ENCODE data around the gene KIF14. TPM values are rescaled to one million over a fixed set of nuclear protein-coding genes. Genes with fewer than 3 reads are reported as not detected.

Gene KIF14
- total and polyA plus RNA-seq, 2 experiments from 2014 or later = 13.3 to 23.2 TPM

DNA sequence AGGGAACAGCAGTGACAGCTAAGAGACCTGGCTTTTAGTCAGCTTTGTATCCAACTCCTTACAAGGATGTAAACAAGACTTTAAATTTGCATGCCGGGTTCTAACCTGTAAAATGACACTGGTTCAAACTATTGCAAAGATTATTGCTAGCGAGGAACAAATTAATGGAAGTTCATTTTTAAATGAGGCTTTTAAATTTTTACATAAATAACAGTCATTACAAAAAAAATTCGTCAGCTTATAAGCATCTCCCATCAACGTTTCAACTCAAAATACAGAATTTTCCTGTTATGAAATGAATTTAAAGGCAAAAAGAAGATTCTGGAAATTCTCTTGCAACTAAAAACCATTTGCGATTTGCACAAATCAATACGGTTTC lies 668 bp downstream of the KIF14 start (continued):
- TF ChIP-seq, protein P1, sequence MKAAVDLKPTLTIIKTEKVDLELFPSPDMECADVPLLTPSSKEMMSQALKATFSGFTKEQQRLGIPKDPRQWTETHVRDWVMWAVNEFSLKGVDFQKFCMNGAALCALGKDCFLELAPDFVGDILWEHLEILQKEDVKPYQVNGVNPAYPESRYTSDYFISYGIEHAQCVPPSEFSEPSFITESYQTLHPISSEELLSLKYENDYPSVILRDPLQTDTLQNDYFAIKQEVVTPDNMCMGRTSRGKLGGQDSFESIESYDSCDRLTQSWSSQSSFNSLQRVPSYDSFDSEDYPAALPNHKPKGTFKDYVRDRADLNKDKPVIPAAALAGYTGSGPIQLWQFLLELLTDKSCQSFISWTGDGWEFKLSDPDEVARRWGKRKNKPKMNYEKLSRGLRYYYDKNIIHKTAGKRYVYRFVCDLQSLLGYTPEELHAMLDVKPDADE (IDR thresholded peaks at IDR 0.05) = no peak
- TF ChIP-seq STAT1 (IDR thresholded peaks at IDR 0.05; ENCODE audit: unreplicated experiment) (no peak), ZNF331 (CRISPR knock-in tag; IDR thresholded peaks at IDR 0.05; ENCODE audit: low read depth) (no peak), NANOG (IDR thresholded peaks at IDR 0.05; ENCODE audit: borderline replicate concordance) (no peak), ZNF114 (CRISPR knock-in tag; IDR thresholded peaks at IDR 0.05) (no peak), POLR2AphosphoS5 (IDR thresholded peaks at IDR 0.05; ENCODE audit: low read depth) (no peak), EZH2 (IDR thresholded peaks at IDR 0.05; ENCODE audit: low read depth, unreplicated experiment) (no peak)
- TF ChIP-seq, protein P2, sequence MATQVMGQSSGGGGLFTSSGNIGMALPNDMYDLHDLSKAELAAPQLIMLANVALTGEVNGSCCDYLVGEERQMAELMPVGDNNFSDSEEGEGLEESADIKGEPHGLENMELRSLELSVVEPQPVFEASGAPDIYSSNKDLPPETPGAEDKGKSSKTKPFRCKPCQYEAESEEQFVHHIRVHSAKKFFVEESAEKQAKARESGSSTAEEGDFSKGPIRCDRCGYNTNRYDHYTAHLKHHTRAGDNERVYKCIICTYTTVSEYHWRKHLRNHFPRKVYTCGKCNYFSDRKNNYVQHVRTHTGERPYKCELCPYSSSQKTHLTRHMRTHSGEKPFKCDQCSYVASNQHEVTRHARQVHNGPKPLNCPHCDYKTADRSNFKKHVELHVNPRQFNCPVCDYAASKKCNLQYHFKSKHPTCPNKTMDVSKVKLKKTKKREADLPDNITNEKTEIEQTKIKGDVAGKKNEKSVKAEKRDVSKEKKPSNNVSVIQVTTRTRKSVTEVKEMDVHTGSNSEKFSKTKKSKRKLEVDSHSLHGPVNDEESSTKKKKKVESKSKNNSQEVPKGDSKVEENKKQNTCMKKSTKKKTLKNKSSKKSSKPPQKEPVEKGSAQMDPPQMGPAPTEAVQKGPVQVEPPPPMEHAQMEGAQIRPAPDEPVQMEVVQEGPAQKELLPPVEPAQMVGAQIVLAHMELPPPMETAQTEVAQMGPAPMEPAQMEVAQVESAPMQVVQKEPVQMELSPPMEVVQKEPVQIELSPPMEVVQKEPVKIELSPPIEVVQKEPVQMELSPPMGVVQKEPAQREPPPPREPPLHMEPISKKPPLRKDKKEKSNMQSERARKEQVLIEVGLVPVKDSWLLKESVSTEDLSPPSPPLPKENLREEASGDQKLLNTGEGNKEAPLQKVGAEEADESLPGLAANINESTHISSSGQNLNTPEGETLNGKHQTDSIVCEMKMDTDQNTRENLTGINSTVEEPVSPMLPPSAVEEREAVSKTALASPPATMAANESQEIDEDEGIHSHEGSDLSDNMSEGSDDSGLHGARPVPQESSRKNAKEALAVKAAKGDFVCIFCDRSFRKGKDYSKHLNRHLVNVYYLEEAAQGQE (IDR thresholded peaks at IDR 0.05; ENCODE audit: unreplicated experiment) = no peak

DNA sequence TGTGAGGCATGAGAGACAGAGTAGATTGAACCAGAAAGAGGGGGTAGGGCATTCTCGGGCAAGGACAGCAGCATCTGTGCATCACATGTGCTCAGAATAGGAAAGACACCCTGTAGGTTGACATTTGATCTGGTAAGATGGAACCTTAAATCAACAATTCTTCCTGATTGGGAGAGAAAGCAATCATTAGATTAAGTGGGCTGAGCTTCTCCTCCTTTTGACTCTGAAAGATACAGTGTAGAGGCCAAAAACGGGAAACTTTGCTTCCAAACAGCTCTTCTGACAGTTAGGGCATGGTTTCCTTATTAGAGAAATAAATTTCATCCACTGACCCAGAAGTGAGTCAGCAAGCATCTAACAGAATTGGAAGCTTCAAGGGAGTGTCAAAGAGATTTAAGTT lies 9.7 kb downstream of the KIF14 start:
- Histone ChIP-seq H3K27me3 (ENCODE audit: insufficient read depth) (no peaks in the 10 kb centered on the region), H3K79me2 (replicated peaks; ENCODE audit: insufficient read depth) (no peaks in the 10 kb centered on the region), H3K4me3 (no peak overlapping the region), H2AFZ (no peak overlapping the region), H4K20me1 (replicated peaks; ENCODE audit: insufficient read depth) (no peaks in the 10 kb centered on the region; the same call in 1 of the 2 replicates), H3F3A (replicated peaks; ENCODE audit: low read depth) (no peaks in the 10 kb centered on the region), H3K9me2 (ENCODE audit: insufficient read depth) (no peaks in the 10 kb centered on the region), H3K4me2 (no peak overlapping the region), H3K36me3 (ENCODE audit: insufficient read depth) (peaks cover 42% of the 10 kb centered on the region), H3K4me1 (ENCODE audit: insufficient read depth) (no peaks in the 10 kb centered on the region), H3K27ac (ENCODE audit: low read depth) (no peak overlapping the region; the same call in 1 of the 2 replicates)
- H3K27ac Mint-ChIP-seq = no peak overlapping the region
- peaks cover 5% of the 10 kb centered on the region for H3K4me1 Mint-ChIP-seq
- peaks cover 63% of the 10 kb centered on the region for H3K36me3 Mint-ChIP-seq (ENCODE audit: low read depth)
- peaks cover 5% of the 10 kb centered on the region for H3K27me3 Mint-ChIP-seq (ENCODE audit: insufficient read depth, low read depth, poor library complexity)
- ATAC-seq (no peak), DNase-seq (ENCODE audit: low spot score) (no peak)
- H3K4me3 Mint-ChIP-seq = no peak overlapping the region
- no peaks in the 10 kb centered on the region for H3K9me3 Mint-ChIP-seq
- TF ChIP-seq NANOG (IDR thresholded peaks at IDR 0.05; ENCODE audit: borderline replicate concordance) (no peak), EZH2 (IDR thresholded peaks at IDR 0.05; ENCODE audit: low read depth, unreplicated experiment) (no peak), EZH2phosphoT487 (IDR thresholded peaks at IDR 0.05; ENCODE audit: unreplicated experiment) (no peak), JUNB (IDR thresholded peaks at IDR 0.05; ENCODE audit: unreplicated experiment) (no peak), STAT1 (IDR thresholded peaks at IDR 0.05; ENCODE audit: unreplicated experiment) (no peak), CREB1 (CRISPR knock-in tag; IDR thresholded peaks at IDR 0.05; ENCODE audit: low read depth) (no peak), ZNF331 (CRISPR knock-in tag; IDR thresholded peaks at IDR 0.05; ENCODE audit: low read depth) (no peak), ZNF114 (CRISPR knock-in tag; IDR thresholded peaks at IDR 0.05) (no peak), POLR2AphosphoS5 (IDR thresholded peaks at IDR 0.05; ENCODE audit: low read depth) (no peak)
- TF ChIP-seq, protein P3, sequence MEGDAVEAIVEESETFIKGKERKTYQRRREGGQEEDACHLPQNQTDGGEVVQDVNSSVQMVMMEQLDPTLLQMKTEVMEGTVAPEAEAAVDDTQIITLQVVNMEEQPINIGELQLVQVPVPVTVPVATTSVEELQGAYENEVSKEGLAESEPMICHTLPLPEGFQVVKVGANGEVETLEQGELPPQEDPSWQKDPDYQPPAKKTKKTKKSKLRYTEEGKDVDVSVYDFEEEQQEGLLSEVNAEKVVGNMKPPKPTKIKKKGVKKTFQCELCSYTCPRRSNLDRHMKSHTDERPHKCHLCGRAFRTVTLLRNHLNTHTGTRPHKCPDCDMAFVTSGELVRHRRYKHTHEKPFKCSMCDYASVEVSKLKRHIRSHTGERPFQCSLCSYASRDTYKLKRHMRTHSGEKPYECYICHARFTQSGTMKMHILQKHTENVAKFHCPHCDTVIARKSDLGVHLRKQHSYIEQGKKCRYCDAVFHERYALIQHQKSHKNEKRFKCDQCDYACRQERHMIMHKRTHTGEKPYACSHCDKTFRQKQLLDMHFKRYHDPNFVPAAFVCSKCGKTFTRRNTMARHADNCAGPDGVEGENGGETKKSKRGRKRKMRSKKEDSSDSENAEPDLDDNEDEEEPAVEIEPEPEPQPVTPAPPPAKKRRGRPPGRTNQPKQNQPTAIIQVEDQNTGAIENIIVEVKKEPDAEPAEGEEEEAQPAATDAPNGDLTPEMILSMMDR (conservative IDR thresholded peaks at IDR 0.05; ENCODE audit: low read depth in 2 of 2) = no peak
- TF ChIP-seq, protein P1 (IDR thresholded peaks at IDR 0.05) = no peak
- TF ChIP-seq, protein P2 (IDR thresholded peaks at IDR 0.05; ENCODE audit: unreplicated experiment) = no peak

All from GM23338 (cell line).